ENCODE results near the gene TMEM92.
A peak's percentile ranks its signal among the peaks of the same experiment; 100 is the strongest.

The TMEM92 gene

DNA sequence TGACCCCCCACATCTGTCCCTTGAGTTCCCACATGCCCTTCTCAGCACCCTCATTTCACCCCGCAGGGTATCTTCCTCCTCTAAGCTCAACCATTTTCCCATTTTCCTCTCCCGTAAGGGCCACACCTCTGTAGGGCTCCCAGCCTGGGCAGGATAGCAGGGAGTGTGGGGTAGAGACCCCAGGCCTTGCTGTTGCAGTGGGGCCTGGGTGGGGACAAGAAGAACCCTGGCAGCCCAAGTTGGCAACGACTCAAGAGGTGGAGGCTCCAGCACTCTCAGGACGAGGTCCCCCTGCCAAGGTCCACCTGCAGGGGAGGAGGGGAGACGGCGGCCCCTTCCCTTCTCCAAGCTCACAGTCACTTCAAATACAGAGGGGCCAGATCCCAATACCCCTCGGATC is 2.0 kb upstream of the TMEM92 start (continued):
- TF ChIP-seq, protein P1, sequence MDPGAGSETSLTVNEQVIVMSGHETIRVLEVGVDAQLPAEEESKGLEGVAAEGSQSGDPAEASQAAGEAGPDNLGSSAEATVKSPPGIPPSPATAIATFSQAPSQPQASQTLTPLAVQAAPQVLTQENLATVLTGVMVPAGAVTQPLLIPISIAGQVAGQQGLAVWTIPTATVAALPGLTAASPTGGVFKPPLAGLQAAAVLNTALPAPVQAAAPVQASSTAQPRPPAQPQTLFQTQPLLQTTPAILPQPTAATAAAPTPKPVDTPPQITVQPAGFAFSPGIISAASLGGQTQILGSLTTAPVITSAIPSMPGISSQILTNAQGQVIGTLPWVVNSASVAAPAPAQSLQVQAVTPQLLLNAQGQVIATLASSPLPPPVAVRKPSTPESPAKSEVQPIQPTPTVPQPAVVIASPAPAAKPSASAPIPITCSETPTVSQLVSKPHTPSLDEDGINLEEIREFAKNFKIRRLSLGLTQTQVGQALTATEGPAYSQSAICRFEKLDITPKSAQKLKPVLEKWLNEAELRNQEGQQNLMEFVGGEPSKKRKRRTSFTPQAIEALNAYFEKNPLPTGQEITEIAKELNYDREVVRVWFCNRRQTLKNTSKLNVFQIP (CRISPR knock-in tag; IDR thresholded peaks at IDR 0.05; ENCODE audit: borderline replicate concordance, low read depth) = no peak
- no peak for TF ChIP-seq BACH2 (CRISPR knock-in tag; IDR thresholded peaks at IDR 0.05; ENCODE audit: borderline replicate concordance)
- TF ChIP-seq ZFP3 (CRISPR knock-in tag; IDR thresholded peaks at IDR 0.05) = no peak

DNA sequence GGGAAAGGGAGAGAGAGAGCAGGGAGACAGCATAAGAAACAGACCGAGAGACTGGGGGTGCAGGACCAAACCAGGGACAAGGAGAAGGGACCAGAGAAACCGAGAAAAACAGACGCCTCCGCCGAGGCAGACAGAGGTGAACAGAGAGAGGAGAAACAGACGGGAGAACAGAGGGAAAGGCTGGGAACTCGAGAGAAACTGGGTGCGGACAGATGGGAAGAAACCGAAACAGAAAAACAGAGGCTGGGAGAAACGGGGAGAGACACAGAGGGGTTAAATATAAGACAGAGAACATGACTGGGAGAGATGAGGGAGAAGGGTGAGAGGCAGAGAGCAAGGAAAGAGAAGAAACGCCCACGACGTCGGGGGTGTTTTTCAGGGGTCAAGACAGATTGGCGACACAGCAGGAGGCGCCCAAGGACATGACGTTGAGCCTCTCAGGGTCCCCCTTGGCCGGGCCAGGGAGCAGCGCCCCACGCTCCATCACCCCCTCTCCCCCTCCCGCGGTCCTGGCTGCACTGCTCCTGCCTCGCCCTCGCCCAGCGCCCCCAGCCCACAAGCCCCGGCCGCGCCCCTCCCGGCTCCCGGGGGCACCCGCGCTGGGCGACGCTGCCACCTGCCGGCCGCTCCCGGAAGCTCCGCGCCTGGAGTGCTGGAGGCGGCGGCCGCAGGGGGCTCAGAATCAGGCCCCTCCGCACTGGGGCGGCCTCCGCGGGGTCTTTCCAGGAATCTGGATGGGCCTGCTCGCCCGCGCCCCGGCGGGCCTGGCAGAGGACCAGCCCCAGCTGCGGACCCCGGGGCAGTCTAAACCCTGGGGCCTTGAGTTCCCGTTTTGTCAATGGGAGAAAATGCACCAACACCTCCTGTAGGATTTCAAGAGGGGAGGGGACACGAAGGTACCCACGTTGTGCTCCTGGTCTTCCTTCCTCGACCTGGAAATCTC is 1.3 kb upstream of the TMEM92 start:
- TF ChIP-seq ZFP3 (CRISPR knock-in tag; IDR thresholded peaks at IDR 0.05) (peak; percentile 48; the same call in 1 of the 2 replicates), RARB (CRISPR knock-in tag; IDR thresholded peaks at IDR 0.05) (no peak)
- TF ChIP-seq, protein P2, sequence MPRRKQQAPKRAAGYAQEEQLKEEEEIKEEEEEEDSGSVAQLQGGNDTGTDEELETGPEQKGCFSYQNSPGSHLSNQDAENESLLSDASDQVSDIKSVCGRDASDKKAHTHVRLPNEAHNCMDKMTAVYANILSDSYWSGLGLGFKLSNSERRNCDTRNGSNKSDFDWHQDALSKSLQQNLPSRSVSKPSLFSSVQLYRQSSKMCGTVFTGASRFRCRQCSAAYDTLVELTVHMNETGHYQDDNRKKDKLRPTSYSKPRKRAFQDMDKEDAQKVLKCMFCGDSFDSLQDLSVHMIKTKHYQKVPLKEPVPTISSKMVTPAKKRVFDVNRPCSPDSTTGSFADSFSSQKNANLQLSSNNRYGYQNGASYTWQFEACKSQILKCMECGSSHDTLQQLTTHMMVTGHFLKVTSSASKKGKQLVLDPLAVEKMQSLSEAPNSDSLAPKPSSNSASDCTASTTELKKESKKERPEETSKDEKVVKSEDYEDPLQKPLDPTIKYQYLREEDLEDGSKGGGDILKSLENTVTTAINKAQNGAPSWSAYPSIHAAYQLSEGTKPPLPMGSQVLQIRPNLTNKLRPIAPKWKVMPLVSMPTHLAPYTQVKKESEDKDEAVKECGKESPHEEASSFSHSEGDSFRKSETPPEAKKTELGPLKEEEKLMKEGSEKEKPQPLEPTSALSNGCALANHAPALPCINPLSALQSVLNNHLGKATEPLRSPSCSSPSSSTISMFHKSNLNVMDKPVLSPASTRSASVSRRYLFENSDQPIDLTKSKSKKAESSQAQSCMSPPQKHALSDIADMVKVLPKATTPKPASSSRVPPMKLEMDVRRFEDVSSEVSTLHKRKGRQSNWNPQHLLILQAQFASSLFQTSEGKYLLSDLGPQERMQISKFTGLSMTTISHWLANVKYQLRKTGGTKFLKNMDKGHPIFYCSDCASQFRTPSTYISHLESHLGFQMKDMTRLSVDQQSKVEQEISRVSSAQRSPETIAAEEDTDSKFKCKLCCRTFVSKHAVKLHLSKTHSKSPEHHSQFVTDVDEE (CRISPR knock-in tag; IDR thresholded peaks at IDR 0.05) = no peak
- peak; percentile 75 for ATAC-seq

DNA sequence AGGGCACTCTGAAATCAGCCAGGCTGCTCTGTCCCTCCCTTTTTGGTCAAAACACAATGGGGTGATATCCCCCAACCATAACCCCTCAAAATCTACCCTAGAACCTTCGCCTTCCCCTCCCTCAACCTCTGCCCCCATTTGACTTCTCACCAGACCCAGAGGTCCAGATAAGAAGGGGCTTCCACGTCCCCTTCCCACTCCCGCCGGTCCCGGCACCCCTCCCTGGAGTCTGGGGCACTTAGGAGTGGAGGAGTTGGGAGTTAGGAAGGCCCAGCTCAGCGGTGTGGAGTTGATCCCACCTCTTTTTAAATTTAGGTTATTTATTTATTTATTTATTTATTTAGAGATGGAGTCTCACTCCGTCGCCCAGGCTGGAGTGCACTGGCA is 619 bp upstream of the TMEM92 start:
- no peak for ATAC-seq
- TF ChIP-seq PPARA (CRISPR knock-in tag; IDR thresholded peaks at IDR 0.05; ENCODE audit: borderline replicate concordance) = no peak
- TF ChIP-seq TOX (CRISPR knock-in tag; IDR thresholded peaks at IDR 0.05; ENCODE audit: borderline replicate concordance) = no peak

DNA sequence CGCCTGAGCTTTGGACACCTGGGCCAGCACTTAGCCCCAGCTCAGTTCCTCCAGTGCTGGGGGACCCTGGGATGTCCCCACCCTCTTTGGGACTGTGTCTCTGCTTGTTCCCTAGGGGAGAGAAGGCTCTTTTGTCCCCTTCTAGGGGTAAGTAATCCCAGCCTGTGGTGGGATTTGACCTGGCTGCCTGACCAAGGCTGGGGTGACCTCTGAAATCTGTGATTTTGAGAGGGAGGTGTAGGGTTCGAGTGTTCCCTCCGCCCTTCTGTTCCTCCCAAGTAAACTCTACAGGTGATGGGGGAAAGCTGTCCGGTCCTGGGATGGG is 593 bp downstream of the TMEM92 start:
- TF ChIP-seq ZNF70 (CRISPR knock-in tag; IDR thresholded peaks at IDR 0.05) (no peak), TOX (CRISPR knock-in tag; IDR thresholded peaks at IDR 0.05; ENCODE audit: borderline replicate concordance) (no peak)
- TF ChIP-seq, protein P2 (CRISPR knock-in tag; IDR thresholded peaks at IDR 0.05) = no peak
- TF ChIP-seq, protein P3, sequence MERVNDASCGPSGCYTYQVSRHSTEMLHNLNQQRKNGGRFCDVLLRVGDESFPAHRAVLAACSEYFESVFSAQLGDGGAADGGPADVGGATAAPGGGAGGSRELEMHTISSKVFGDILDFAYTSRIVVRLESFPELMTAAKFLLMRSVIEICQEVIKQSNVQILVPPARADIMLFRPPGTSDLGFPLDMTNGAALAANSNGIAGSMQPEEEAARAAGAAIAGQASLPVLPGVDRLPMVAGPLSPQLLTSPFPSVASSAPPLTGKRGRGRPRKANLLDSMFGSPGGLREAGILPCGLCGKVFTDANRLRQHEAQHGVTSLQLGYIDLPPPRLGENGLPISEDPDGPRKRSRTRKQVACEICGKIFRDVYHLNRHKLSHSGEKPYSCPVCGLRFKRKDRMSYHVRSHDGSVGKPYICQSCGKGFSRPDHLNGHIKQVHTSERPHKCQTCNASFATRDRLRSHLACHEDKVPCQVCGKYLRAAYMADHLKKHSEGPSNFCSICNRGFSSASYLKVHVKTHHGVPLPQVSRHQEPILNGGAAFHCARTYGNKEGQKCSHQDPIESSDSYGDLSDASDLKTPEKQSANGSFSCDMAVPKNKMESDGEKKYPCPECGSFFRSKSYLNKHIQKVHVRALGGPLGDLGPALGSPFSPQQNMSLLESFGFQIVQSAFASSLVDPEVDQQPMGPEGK (CRISPR knock-in tag; IDR thresholded peaks at IDR 0.05; ENCODE audit: borderline replicate concordance) = no peak
- ATAC-seq = no peak

DNA sequence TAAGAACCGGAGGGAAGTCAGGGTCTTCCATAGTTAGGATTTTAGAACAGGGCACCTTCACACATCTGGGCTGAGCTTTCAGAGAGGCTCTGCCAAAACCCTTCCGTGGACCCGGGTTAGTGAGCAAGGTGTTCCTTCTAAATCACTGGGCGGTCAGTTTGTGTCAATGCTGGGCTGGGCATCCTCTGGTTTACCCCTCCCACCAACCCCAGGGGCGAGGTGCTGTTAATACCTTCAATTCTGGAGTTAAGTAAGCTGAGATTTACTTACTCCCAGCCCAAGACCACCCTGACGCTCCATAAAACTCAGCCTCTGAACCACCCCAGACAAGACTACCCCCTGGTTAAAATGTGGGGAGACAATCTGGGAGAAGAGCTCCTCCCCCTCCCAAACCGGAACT is 1.0 kb downstream of the TMEM92 start:
- TF ChIP-seq, protein P4, sequence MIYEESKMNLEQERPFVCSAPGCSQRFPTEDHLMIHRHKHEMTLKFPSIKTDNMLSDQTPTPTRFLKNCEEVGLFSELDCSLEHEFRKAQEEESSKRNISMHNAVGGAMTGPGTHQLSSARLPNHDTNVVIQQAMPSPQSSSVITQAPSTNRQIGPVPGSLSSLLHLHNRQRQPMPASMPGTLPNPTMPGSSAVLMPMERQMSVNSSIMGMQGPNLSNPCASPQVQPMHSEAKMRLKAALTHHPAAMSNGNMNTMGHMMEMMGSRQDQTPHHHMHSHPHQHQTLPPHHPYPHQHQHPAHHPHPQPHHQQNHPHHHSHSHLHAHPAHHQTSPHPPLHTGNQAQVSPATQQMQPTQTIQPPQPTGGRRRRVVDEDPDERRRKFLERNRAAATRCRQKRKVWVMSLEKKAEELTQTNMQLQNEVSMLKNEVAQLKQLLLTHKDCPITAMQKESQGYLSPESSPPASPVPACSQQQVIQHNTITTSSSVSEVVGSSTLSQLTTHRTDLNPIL (CRISPR knock-in tag; IDR thresholded peaks at IDR 0.05; ENCODE audit: low read depth) = no peak
- TF ChIP-seq ZNF8 (CRISPR knock-in tag; IDR thresholded peaks at IDR 0.05) (no peak), SNAI2 (CRISPR knock-in tag; IDR thresholded peaks at IDR 0.05) (no peak), ZC3H10 (CRISPR knock-in tag; IDR thresholded peaks at IDR 0.05) (no peak), TOX (CRISPR knock-in tag; IDR thresholded peaks at IDR 0.05; ENCODE audit: borderline replicate concordance) (no peak), OSR1 (CRISPR knock-in tag; IDR thresholded peaks at IDR 0.05) (no peak), ZFP30 (CRISPR knock-in tag; IDR thresholded peaks at IDR 0.05) (no peak)
- TF ChIP-seq, protein P2 (CRISPR knock-in tag; IDR thresholded peaks at IDR 0.05) = no peak
- TF ChIP-seq, protein P3 (CRISPR knock-in tag; IDR thresholded peaks at IDR 0.05; ENCODE audit: borderline replicate concordance) = no peak
- no peak for ATAC-seq

Measured in SK-N-SH treated with all-trans-retinoic acid at 6 μM for 48 hours (cell line).